ENCODE results near the gene GPR132. TPM values are rescaled to one million over a fixed set of nuclear protein-coding genes. Genes with fewer than 3 reads are reported as not detected.
"Not testable (repeated sequence)": the region's sequence is repeated elsewhere in the genome, so short reads cannot be mapped to it uniquely, and the experiment has no call there.

GPR132 gene
- total RNA-seq, 2 experiments from 2014 or later, result 27.7 to 35.4 TPM

DNA sequence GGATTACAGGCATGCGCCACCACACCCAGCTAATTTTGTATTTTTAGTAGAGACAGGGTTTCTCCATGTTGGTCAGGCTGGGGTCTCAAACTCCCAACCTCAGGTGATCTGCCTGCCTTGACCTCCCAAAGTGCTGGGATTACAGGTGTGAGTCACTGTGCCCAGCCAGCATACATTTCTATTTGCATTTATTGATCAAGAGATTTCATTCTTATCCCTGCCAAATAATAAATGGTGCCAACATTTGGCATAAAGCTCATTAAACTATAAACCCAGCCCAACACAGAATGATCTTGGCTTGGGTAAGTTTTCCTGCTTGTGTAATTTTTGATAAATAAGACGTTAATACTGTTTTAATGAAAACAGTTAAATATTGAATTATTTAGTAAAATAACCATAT is 29.6 kb downstream of the GPR132 start:
- H3K27ac Mint-ChIP-seq; ATAC-seq; H3K36me3 Mint-ChIP-seq (ENCODE audit: low read depth); DNase-seq; H3K27me3 Mint-ChIP-seq; POLR2A ChIA-PET; H3K4me3 Mint-ChIP-seq; intact Hi-C loops (cut with DNase I, micrococcal nuclease); H3K9me3 Mint-ChIP-seq (ENCODE audit: low read depth): not testable (repeated sequence)
- CTCF ChIA-PET, result interaction anchor here (1.0 to 2.7 kb wide), 2 partner anchors 10 to 13 kb away, joined by 4 to 17 read pairs; no protein-coding TSS in a partner anchor
- H3K4me1 Mint-ChIP-seq, result peaks cover 10% of the 10 kb centered on the region

DNA sequence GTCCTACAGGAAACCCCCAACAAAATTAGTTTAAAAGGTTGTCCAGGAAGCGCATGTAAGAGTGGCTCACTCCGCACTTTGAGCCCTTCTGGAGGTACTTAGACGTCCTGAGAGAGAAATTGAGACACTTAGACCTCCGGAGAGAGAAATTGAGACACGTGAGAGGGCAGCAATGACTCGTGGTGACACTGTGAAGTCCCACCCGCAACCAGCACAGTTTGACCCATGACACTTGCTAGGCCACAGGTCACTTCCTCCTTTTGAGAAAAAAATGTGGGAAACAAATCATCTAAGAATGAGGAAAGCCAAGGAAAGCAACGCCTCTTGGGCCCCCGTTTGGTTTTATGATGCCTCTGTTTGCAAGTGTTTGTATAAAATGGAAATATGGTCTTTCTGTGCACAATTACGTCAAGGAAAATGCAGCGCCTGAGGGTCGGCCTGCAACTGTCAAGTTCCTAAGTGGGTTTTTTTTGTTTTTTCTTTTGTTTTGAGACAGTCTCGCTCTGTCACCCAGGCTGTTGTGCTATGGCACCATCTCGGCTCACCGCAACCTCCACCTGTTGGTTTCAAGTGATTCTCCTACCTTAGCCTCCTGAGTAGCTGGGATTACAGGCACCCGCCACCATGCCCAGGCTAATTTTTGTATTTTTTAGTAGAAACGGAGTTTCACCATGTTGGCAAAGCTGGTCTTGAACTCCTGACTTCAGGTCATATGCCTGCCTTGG is 30.8 kb downstream of the GPR132 start:
- DNase-seq (no peak), ATAC-seq (no peak)
- Mint-ChIP-seq H3K27me3 (peaks cover 3% of the 10 kb centered on the region), H3K4me1 (peaks cover 10% of the 10 kb centered on the region), H3K27ac (no peak overlapping the region), H3K36me3 (ENCODE audit: low read depth) (no peaks in the 10 kb centered on the region), H3K4me3 (no peak overlapping the region), H3K9me3 (ENCODE audit: low read depth) (no peaks in the 10 kb centered on the region)
- POLR2A ChIA-PET, result interaction anchor here (0.7 kb wide), 1 partner anchor 28 kb away, joined by 4 read pairs; no protein-coding TSS in a partner anchor
- intact Hi-C loops (cut with DNase I, micrococcal nuclease), result no loop called here
- CTCF ChIA-PET, result interaction anchor here (1.0 to 2.7 kb wide), 2 partner anchors 11 to 12 kb away, joined by 4 to 17 read pairs; no protein-coding TSS in a partner anchor

- H3K27me3 Mint-ChIP-seq; H3K27ac Mint-ChIP-seq; POLR2A ChIA-PET; H3K9me3 Mint-ChIP-seq (ENCODE audit: low read depth); DNase-seq; H3K36me3 Mint-ChIP-seq (ENCODE audit: low read depth); ATAC-seq; intact Hi-C loops (cut with DNase I, micrococcal nuclease): not testable (repeated sequence)
- CTCF ChIA-PET, result interaction anchor here (0.6 to 2.7 kb wide), 3 partner anchors 13 to 56 kb away, joined by 3 to 17 read pairs (median 3); no protein-coding TSS in a partner anchor
- Mint-ChIP-seq H3K4me1 (peaks cover 10% of the 10 kb centered on the region), H3K4me3 (peak overlapping the region; percentile 24)
These were observed 31.8 kb downstream of the GPR132 start for GRCh38 chr14:105033412-105033900.

DNA sequence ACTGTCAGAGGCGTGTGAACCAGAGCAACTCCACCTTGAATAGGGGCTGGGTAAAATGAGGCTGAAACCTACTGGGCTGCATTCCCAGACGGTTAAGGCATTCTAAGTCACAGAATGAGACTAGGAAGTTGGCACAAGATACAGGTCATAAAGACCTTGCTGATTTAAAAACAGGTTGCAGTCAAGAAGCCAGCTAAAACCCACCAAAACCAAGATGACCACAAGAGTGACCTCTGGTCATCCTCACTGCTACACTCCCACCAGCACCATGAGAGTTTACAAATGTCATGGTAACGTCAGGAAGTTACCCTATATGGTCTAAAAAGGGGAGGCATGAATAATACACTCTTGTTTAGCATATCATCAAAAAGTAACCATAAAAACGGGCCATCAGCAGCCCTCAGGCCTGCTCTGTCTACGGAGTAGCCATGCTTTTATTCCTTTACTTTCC is 32.8 kb downstream of the GPR132 start:
- H3K27ac Mint-ChIP-seq; H3K27me3 Mint-ChIP-seq; intact Hi-C loops (cut with DNase I, micrococcal nuclease); H3K4me3 Mint-ChIP-seq; DNase-seq; H3K36me3 Mint-ChIP-seq (ENCODE audit: low read depth); H3K9me3 Mint-ChIP-seq (ENCODE audit: low read depth); ATAC-seq; POLR2A ChIA-PET: not testable (repeated sequence)
- H3K4me1 Mint-ChIP-seq, result peaks cover 10% of the 10 kb centered on the region
- CTCF ChIA-PET, result interaction anchor here (1.3 kb wide), 1 partner anchor 11 kb away, joined by 6 read pairs; no protein-coding TSS in a partner anchor

DNA sequence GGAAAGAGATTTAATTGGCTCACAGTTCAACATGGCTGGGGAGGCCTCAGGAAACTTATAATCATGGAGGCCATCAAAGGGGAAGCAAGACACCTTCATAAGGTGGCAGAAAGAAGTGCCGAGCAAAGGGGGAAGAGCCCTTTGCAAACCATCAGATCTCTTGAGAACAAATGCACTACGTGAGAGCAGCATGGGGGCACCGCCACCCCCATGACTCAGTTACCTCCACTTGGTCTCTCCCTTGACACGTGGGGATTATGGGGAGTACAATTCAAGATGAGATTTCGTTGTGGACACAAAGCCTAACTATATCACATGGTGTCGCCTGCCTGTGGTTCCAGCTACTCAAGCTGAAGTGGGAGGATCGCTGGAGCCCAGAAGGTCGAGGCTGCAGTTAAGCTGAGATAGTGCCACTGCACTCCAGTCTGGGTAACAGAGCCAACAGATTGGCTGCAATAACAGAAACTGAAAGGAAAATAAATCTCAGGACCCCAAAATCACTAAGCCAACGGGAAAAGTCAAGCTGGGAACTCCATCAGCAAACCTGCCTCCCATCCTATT is 34.3 kb downstream of the GPR132 start:
- ATAC-seq (no peak), DNase-seq (no peak)
- peaks cover 20% of the 10 kb centered on the region for H3K4me1 Mint-ChIP-seq
- H3K27me3 Mint-ChIP-seq, result peaks cover 3% of the 10 kb centered on the region
- H3K27ac Mint-ChIP-seq, result no peak overlapping the region
- no peaks in the 10 kb centered on the region for H3K9me3 Mint-ChIP-seq (ENCODE audit: low read depth)
- H3K4me3 Mint-ChIP-seq, result no peak overlapping the region
- POLR2A ChIA-PET, result interaction anchor here (1.3 kb wide), 1 partner anchor 12 kb away, joined by 3 read pairs; no protein-coding TSS in a partner anchor
- no peaks in the 10 kb centered on the region for H3K36me3 Mint-ChIP-seq (ENCODE audit: low read depth)
- intact Hi-C loops (cut with DNase I, micrococcal nuclease), result no loop called here
- CTCF ChIA-PET, result interaction anchor here (0.6 to 1.3 kb wide), 3 partner anchors 9 to 50 kb away, joined by 3 to 6 read pairs (median 4); no protein-coding TSS in a partner anchor

DNA sequence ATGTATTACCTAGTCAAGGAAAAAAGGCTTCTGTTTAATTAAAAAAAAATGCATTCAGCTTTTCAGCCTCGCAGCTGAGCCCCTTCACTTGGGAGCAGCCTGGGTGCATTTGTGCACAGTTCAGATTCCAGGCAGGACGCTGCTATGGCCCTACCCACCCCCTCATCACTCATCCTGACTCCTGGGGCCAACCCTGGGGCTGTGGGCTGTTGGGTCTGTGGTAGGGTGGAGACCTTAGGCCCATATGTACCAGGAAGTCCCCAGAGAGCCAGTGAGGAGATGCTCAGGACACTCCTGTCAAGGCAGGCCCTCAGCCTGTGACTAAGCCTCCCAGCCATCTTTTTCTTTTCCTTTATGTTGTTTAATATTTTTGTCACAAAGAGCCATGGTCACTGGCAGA is 35.0 kb downstream of the GPR132 start:
- Mint-ChIP-seq H3K27ac (no peak overlapping the region), H3K27me3 (peaks cover 3% of the 10 kb centered on the region), H3K4me1 (peaks cover 27% of the 10 kb centered on the region), H3K36me3 (ENCODE audit: low read depth) (no peaks in the 10 kb centered on the region), H3K9me3 (ENCODE audit: low read depth) (no peaks in the 10 kb centered on the region), H3K4me3 (no peak overlapping the region)
- intact Hi-C loops (cut with DNase I, micrococcal nuclease), result no loop called here
- ChIA-PET CTCF (interaction anchor here (1.5 to 1.9 kb wide), 2 partner anchors 13 to 15 kb away, joined by 3 to 9 read pairs; no protein-coding TSS in a partner anchor), POLR2A (no interaction called here)
- no peak for DNase-seq
- no peak for ATAC-seq

GRCh38 chr14:105029402-105029801 is 35.8 kb downstream of the GPR132 start:
- Mint-ChIP-seq H3K9me3 (ENCODE audit: low read depth) (no peaks in the 10 kb centered on the region), H3K36me3 (ENCODE audit: low read depth) (no peaks in the 10 kb centered on the region), H3K27ac (no peak overlapping the region), H3K27me3 (peaks cover 3% of the 10 kb centered on the region), H3K4me3 (no peak overlapping the region), H3K4me1 (peaks cover 33% of the 10 kb centered on the region)
- ChIA-PET POLR2A (no interaction called here), CTCF (interaction anchor here (1.5 to 2.0 kb wide), 3 partner anchors 10 to 16 kb away, joined by 3 to 9 read pairs (median 6); no protein-coding TSS in a partner anchor)
- no peak for DNase-seq
- intact Hi-C loops (cut with DNase I, micrococcal nuclease), result loop anchor here in 1 of 2 experiments (10.0 kb wide), 1 partner anchor 1185 kb away; the partner anchor contains the start of gene PPP1R13B
- ATAC-seq, result no peak

GRCh38 chr14:105028251-105028927 is 36.8 kb downstream of the GPR132 start:
- intact Hi-C loops (cut with DNase I, micrococcal nuclease), result loop anchor here in 1 of 2 experiments (10.0 kb wide), 1 partner anchor 1184 kb away; the partner anchor contains the start of gene PPP1R13B
- no peaks in the 10 kb centered on the region for H3K27me3 Mint-ChIP-seq
- ChIA-PET CTCF (interaction anchor here (1.1 to 2.0 kb wide), 5 partner anchors 9 to 18 kb away, joined by 3 to 9 read pairs (median 3); no protein-coding TSS in a partner anchor), POLR2A (no interaction called here)
- peaks cover 38% of the 10 kb centered on the region for H3K4me1 Mint-ChIP-seq
- no peak overlapping the region for H3K27ac Mint-ChIP-seq
- ATAC-seq, result no peak
- DNase-seq, result no peak
- H3K9me3 Mint-ChIP-seq (ENCODE audit: low read depth), result no peaks in the 10 kb centered on the region
- H3K4me3 Mint-ChIP-seq, result no peak overlapping the region
- no peaks in the 10 kb centered on the region for H3K36me3 Mint-ChIP-seq (ENCODE audit: low read depth)

GRCh38 chr14:105027718-105028117 is 37.5 kb downstream of the GPR132 start:
- H3K9me3 Mint-ChIP-seq (ENCODE audit: low read depth); H3K27ac Mint-ChIP-seq; H3K36me3 Mint-ChIP-seq (ENCODE audit: low read depth); DNase-seq; POLR2A ChIA-PET; H3K27me3 Mint-ChIP-seq; H3K4me3 Mint-ChIP-seq; ATAC-seq: not testable (repeated sequence)
- intact Hi-C loops (cut with DNase I, micrococcal nuclease), result loop anchor here in 1 of 2 experiments (10.0 kb wide), 1 partner anchor 1183 kb away; the partner anchor contains the start of gene PPP1R13B
- CTCF ChIA-PET, result interaction anchor here (1.1 to 2.0 kb wide), 3 partner anchors 9 to 19 kb away, joined by 3 to 6 read pairs (median 3); no protein-coding TSS in a partner anchor
- H3K4me1 Mint-ChIP-seq, result peaks cover 39% of the 10 kb centered on the region

DNA sequence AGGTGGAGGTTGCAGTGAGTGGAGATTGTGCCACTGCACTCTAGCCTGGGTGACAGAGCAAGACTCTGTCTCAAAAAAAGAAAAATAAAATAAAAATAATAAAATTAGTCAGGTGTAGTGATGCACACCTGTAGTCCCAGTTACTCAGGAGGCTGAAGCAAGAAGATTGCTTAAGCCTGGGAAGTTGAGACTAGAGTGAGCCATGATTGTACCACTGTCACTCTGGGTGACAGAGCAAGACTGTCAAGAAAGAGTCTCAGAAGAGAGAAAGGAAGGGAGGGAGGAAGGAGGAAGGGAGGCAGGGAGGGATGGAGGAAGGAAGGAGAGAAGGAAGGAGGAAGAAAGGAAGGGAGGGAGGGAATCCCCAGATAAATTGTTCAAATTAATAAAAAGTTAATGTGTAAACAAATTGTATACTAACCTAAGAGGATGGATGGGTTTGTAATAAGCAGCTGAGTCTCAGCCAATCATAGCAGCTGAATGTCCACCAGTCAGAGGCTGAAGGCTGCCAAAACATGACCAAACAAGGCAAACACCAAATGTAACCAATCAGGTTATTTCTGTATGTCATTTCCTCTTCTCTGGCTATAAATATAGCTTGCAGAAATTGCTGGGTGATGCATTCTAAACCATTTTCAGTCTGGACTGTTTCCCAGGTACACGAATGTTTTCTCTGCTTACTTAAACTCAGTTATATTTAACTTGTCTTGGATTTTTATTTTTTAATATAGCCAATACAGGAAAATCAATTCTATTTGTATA is 38.2 kb downstream of the GPR132 start:
- no peaks in the 10 kb centered on the region for H3K9me3 Mint-ChIP-seq (ENCODE audit: low read depth)
- POLR2A ChIA-PET, result interaction anchor here (0.6 to 1.9 kb wide), 2 partner anchors 13 to 38 kb away, joined by 5 to 7 read pairs; partner anchors contain the start of gene GPR132
- H3K27me3 Mint-ChIP-seq, result no peaks in the 10 kb centered on the region
- intact Hi-C loops (cut with DNase I, micrococcal nuclease), result loop anchor here in 1 of 2 experiments (1.0 to 10.0 kb wide), 4 partner anchors 18 to 1182 kb away; partner anchors contain the start of genes CLBA1, GPR132 and PPP1R13B
- H3K27ac Mint-ChIP-seq, result peak overlapping the region; percentile 11
- ATAC-seq (no peak), DNase-seq (no peak)
- H3K36me3 Mint-ChIP-seq (ENCODE audit: low read depth), result no peaks in the 10 kb centered on the region
- H3K4me3 Mint-ChIP-seq, result no peak overlapping the region
- H3K4me1 Mint-ChIP-seq, result peaks cover 43% of the 10 kb centered on the region
- CTCF ChIA-PET, result interaction anchor here (0.7 to 1.9 kb wide), 6 partner anchors 10 to 60 kb away, joined by 3 to 15 read pairs (median 4); no protein-coding TSS in a partner anchor
